HG03066 (cell line): ENCODE results near the gene ETV3.

Source experiments
- ATAC-seq: cut with Tn5 transposase; IDR thresholded peaks from one replicate; pipeline ENCODE4 v1.9.1; 2021; ENCODE audit warnings: low read depth; ENCODE audit not compliant: unreplicated experiment

ETV3 gene

GRCh38 chr1:157140063-157140588 lies 1.9 kb upstream of the ETV3 start:
- ATAC-seq: no peak

- no peak for ATAC-seq
These were observed 989 bp upstream of the ETV3 start for GRCh38 chr1:157139052-157139715.

GRCh38 chr1:157137408-157138219 lies 581 bp downstream of the ETV3 start:
- ATAC-seq: peak; percentile 20

- no peak for ATAC-seq
These were observed 1.2 kb downstream of the ETV3 start for GRCh38 chr1:157137046-157137407.

- ATAC-seq: no peak
These were observed 2.1 kb downstream of the ETV3 start for GRCh38 chr1:157136133-157136532.

- no peak for ATAC-seq
These were observed 2.5 kb downstream of the ETV3 start for GRCh38 chr1:157135646-157136045.

- no peak for ATAC-seq
These were observed 3.1 kb downstream of the ETV3 start for GRCh38 chr1:157135070-157135469.

- no peak for ATAC-seq
These were observed 3.8 kb downstream of the ETV3 start for GRCh38 chr1:157134442-157134841.

GRCh38 chr1:157133426-157133825 lies 4.8 kb downstream of the ETV3 start:
- no peak for ATAC-seq

- no peak for ATAC-seq
These were observed 5.5 kb downstream of the ETV3 start for GRCh38 chr1:157132616-157133167.

GRCh38 chr1:157132111-157132510 lies 6.1 kb downstream of the ETV3 start:
- no peak for ATAC-seq

- ATAC-seq: no peak
These were observed 6.9 kb downstream of the ETV3 start for GRCh38 chr1:157131281-157131680.

GRCh38 chr1:157124855-157125254 lies 13.3 kb downstream of the ETV3 start:
- no peak for ATAC-seq

- no peak for ATAC-seq
These were observed 18.7 kb downstream of the ETV3 start for GRCh38 chr1:157119448-157119847.

- no peak for ATAC-seq
These were observed 19.2 kb downstream of the ETV3 start for GRCh38 chr1:157119008-157119407.

- peak; percentile 58 for ATAC-seq
These were observed 20.6 kb downstream of the ETV3 start for GRCh38 chr1:157117527-157118057.

GRCh38 chr1:157116737-157117103 lies 21.5 kb downstream of the ETV3 start:
- ATAC-seq: no peak

- ATAC-seq: no peak
These were observed 22.1 kb downstream of the ETV3 start for GRCh38 chr1:157115851-157116736.

- ATAC-seq: no peak
These were observed 22.8 kb downstream of the ETV3 start for GRCh38 chr1:157115429-157115838.
